Measurements from ENCODE around the gene TCL1B.

- TF ChIP-seq CTCF (IDR thresholded peaks at IDR 0.05 in 4 of 5, conservative IDR thresholded peaks at IDR 0.05 in 1 of 5) = no peak
- TF ChIP-seq POLR2A (IDR thresholded peaks at IDR 0.05) = no peak
Observed at GRCh38 chr14:95695913-95696312, 9.7 kb downstream of the TCL1B start.
